GM08714 (cell line): ENCODE results near the gene AKR7A3.

Experiments
- H3K4me3 ChIP-seq: fragments of 200-500 bp; sonication (Bioruptor generic); 2 replicates; pipeline ENCODE4 v1.5.1; 2014; ENCODE audit warnings: mild to moderate bottlenecking, low read length, inconsistent platforms
- ZNF274 ChIP-seq: IDR thresholded peaks from 2 replicates; pipeline ENCODE4 v1.6.1; 2012; ENCODE audit warnings: mild to moderate bottlenecking, low read depth, low read length

AKR7A3 gene

DNA sequence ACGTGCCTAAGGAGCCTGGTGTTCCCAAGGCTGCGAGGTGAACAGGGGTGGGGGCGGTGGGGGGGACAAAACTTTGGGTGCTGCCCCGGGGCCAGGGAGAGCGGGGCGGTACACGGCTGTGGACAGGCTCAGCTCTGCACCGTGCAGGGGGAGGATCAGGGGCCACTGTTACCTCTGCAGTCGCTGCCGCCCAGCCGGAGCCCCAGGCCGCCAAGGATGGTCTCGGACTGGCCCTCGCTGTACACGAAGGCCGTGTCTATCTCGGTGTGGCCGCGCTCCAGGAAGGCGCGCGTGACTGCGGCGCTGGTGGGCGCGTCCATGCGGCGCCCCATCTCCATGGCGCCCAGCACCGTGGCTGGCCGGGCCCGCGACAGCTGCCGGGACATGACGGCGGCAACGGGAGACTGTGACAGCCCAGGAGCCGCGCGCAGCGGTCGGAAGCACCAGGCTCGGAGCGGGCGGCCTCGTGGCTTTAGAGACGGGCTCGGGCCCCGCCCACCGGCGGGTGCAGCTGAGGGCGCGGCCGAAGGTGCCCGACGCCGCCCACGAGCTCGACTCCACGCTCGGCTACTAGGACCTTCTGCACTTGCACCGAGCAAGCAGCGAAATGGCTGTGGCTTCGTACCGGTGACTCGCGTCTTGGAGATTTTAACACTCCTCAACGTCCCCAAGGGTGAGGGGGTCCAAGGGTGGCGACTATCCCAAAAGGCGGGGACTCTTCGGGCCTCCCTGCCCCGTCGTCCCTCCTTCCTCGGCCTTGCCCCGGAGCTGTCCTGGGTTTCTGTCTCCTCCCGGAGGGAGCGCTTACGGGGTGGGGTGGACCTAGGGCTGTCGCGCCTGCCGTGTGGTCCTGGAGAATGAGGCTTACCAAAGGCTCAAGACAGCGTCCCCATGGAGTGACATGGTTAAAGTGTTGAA is at the start of gene AKR7A3:
AKR7A3 (minus strand) TSS at position 447 of the 918 bp plus-strand sequence; CDS start at position 386, 61 bp downstream.
- H3K4me3 ChIP-seq = peak within 1 kb of the TSS; percentile 44; the same call in 1 of the 2 replicates

DNA sequence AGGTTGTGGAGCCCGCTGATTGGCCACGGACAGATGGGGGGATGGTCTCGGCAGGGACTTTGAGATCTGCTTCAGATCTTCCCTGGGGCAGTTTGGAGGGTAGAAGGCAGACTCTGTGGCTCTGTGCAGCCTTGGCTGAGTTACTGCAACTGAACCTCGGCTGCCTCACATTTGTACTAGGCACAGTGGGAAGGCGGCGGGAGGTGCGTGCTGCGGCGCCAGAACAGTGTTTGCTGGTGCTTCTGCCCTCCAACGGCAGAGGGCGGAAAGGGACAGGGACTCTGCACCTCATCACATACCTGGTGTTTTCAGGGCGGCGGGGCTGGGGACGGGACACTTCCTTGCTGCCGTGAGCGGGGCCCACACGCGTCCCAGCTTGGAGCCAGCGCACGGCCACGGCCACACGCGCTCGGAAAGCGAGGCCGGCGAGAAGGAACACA is 49.8 kb upstream of the AKR7A3 start:
- no peak overlapping the region for H3K4me3 ChIP-seq
- no peak for TF ChIP-seq ZNF274

DNA sequence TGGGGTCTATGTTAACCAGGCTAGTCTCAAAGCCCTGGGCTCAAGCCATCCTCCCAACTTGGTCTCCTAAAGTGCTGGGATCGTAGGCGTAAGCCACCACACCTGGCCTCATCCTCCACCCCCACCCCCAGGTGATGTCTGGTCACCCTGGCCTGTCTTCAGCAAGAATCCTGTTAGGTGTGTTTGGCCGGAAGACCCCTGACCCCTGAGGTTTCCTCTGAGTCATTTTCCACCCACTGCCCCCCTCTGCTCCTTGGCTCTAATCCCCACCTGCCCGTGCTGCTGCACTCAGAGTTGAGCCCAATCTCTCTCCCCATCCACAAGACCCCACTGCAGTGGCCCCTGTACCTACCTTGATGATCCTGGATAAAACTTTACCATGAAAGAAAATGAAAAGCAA is 48.7 kb upstream of the AKR7A3 start:
- H3K4me3 ChIP-seq = no peak overlapping the region
- no peak for TF ChIP-seq ZNF274

DNA sequence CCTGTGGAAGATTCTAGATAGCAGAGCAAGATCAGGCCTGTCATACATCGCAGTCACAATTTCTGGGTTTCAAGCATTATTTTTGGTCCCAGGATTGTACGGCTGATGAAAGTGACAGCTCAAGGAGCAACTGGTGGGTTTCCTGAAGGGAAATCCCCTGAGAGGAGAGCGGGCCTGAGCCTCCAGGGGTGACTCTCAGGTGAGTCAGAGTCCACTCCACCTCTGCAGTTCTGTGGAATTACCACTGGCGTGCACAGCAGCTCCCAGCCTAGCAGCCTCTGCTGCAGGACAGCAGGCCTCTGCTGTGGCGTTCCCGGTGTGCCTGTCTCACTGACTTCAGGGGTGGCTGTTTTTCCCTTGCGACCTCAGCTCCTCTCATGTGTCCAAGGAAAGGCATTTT is 48.0 kb upstream of the AKR7A3 start:
- H3K4me3 ChIP-seq = no peak overlapping the region
- no peak for TF ChIP-seq ZNF274

DNA sequence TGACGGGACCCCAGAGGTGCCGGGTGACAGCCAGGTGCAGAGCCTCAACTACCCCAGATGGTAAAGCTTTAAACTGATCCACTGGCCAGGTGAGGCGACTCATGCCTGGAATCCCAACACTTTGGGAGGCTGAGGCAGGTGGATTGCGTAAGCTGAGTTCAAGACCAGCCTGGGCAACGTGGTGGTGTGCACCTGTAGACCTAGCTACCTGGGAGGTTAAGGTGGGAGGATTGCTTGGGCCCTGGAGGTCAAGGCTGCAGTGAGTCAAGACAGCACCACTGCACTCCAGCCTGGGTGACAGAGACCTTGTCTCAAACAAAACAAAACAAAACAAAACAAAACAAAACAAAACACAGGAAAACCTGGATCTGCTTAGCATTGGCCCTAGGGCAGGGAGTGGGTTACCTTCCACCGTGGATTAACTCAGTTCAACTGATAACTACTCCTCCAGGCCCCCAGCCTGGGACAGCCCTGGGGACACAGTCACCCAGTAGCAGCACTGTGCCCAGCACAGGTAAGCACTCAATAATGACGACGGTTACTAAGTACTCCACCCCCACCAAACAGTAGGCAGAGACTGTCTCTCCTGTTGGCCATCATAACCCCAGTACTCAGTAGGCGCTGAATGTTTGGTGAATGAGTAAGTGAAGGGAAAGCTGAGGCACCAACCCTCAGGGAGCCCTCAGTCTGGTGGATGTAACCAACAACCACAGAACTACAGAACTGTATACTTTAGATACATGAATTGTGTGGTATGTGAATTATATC is 45.2 kb upstream of the AKR7A3 start:
- no peak overlapping the region for H3K4me3 ChIP-seq
- TF ChIP-seq ZNF274 = no peak

DNA sequence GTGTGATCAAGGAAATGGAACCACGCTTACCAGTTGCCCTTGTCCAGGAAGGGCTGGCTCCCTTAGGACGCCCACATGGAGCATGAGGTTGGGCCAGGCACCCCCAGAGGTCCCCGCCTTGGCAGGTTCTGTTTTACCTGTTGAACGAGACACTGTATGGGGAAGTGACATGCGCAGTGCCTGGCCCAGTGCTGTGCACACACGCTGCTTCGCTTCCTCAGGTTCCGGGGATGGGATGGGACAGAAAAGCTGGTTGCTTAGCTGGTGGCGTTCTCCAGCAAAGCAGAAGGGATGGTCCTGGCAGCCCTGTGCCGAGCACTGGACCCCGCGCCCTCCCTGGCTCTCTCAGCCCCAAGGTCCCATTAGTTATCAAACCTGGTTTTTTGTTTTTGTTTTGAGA is 44.3 kb upstream of the AKR7A3 start:
- H3K4me3 ChIP-seq = no peak overlapping the region
- no peak for TF ChIP-seq ZNF274

DNA sequence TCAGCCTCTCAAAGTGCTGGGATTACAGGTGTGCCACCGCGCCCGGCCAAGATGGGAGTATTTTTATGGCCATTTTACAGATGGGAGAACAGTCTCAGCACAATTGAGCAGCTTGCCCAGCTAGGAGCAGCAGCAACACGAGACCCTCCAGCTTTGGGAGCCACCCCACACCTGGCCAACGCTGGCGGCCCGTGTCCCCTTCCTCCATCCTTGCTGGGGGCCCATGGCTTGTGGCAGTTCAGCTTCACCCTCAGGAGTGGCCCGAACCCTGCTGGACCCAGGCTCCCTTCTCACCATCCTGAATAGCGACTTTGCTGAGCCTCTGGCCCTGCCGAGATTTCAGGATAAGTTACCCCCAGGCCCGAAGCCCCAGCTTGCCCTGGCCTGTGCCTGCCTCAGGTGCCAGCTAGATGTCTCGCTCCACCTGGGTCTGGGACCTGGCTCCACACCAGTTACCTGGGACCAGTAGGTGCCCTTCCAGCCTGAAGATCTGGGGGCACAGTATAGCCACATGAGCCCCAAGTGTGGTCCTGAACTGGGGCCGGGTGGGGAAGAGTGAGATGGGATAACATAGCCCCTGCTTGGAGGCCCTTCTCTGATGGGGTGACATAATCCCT is 42.8 kb upstream of the AKR7A3 start:
- H3K4me3 ChIP-seq = no peak overlapping the region
- no peak for TF ChIP-seq ZNF274

DNA sequence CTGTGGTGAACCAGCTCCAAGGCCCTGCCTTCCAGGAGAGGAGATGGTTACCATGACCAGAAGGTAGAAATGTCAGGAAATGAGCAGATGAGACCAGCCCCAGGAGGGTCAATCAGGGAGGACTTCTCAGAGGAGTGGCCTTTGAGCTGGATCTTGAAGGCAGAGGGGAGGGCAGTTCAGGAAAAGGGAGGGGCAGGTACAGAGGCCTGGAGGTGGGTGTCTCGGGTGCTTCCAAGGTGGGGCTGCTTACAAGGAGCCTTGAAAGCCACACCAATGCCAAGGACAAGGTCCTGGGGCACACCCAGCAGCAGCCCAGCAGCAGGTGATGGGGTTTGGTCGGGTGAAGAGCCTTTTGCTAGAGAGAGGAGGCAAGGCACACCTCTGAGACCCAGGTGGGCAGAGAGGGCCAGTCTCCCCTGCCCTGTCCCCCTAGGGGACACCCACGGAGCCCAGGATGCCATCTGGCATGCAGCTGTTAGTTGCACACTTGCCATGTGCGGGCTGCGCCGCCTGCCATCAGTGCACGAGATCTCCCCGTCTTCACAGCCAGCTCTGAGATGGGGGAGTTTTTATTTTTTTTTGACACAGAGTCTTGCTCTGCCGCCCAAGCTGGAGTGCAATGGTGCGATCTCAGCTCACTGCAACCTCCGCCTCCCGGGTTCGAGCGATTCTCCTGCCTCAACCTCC is 42.0 kb upstream of the AKR7A3 start:
- no peak for TF ChIP-seq ZNF274

DNA sequence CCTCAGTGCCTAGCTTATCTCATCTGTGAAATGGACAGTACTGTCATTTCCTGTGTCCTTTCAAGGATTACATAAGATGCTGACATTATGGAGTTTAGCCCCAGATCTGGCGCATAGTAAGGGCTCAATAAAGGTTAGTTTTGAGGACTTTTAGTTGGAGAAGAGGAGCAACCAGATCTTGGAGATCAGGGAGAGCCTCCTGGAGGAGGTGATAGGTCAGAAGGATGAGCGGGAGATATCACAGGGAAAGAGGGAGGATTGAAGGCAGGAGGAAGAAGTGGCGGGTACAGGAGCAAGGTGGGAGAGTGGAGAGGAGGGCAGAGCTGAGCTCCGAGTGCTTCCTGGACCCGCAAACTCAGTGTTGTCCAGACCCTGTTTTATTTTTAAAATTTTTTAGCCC is 41.0 kb upstream of the AKR7A3 start:
- no peak for TF ChIP-seq ZNF274
- no peak overlapping the region for H3K4me3 ChIP-seq

More for the DNA sequence above, 42.0 kb upstream of the AKR7A3 start:
- no peak overlapping the region for H3K4me3 ChIP-seq

DNA sequence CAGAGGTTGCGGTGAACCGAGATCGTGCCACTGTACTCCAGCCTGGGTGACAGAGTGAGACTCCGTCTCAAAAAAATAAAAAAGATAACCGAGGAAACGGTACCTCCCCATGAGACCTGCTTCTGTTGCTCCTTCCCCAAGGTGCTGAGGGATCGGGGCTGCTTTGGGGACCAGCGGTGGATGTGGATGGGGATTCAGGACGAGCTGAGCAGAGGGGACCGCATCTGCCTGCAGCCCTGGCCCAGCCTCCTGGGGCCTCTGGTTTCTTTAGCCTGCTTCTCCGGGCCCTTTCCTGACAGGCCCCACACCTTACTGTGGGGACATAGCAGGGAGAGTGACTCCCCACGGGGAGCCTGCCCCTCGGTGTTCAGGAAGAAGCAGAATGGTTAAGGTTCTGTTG is 40.6 kb upstream of the AKR7A3 start:
- H3K4me3 ChIP-seq = no peak overlapping the region
- TF ChIP-seq ZNF274 = no peak

DNA sequence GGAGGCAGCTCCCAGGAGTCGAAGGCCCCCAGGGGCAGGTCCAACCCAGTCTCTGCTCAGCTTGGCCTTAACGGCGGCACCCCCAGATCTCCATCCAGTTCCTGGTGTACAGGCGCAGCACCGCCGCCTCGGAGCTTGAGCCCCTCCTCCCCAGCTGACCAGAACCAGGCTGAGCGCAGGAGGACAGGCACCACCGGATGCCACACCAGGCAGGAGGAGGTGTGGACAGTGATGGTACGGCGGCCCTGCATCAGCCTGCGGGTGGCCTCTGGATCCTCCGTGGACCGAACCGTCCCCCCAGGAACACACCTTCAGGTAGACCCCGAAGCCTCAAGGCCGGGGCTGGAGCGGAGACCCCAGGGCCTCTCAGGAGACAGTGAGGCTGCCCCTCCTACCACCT is 39.9 kb upstream of the AKR7A3 start:
- TF ChIP-seq ZNF274 = no peak
- no peak overlapping the region for H3K4me3 ChIP-seq

DNA sequence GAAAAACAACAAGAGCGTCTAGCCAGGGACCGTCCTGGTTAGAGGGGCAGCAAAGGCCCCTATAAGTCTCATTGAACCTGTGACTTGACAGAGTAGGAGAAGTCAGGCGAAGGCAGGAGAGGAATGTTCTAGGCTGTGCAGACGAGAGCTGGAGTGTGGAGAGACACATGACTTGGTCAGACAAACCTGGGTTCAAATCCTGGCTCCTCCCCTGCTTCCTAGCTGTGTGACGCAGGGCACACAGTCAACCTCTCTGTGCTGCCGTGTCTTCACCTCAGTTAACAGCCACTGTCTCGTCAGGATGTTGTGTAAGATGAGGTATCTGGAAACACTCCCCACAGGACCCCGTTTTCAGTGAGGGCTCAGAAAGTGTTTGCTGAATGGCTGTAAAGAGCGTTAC is 39.2 kb upstream of the AKR7A3 start:
- no peak overlapping the region for H3K4me3 ChIP-seq
- no peak for TF ChIP-seq ZNF274

DNA sequence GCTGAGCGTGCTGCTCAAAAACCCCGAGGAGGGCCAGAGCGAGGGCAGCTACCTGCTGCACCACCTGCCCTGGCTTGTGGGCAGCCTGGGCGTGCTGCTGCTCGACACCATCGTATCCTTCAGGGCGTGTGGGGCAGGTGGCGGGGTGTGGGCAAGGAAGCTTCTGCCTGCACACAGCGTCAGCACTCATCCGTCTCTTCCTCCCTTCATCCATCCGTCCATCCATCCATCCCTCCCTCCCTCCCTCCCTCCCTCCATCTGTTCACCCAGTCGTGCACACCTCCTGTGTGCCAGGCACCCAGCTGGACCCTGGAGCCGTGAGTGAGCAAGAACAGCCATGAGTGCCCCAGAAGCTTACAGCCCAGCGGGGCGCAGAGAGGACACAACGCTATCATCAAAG is 38.7 kb upstream of the AKR7A3 start:
- no peak overlapping the region for H3K4me3 ChIP-seq
- no peak for TF ChIP-seq ZNF274

DNA sequence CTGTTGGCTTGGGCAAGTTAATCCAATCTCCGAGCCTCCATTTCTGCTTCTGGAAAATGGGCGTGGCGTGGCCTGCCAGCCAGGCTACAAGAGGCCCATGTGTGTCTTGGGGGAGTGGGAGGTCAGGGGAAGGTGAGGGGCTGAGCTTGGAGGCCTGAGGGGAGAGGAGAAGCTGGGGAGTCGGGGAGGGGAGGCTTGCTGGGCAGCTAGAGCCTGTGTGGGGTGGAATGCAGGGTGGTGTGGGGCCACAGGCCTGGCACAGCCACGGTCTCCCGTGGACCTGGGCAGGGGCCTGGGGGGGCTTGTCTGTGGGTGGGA is 38.1 kb upstream of the AKR7A3 start:
- no peak for TF ChIP-seq ZNF274
- H3K4me3 ChIP-seq = no peak overlapping the region
